Measurements from ENCODE around the gene CFAP74. TPM values are rescaled to one million over a fixed set of nuclear protein-coding genes. Genes with fewer than 3 reads are reported as not detected.

Gene CFAP74
- total RNA-seq, 2 donors from 2014 or later = not detected

- no peak for TF ChIP-seq CTCF (IDR thresholded peaks at IDR 0.05)
- no peaks in the 10 kb centered on the region for H3K27me3 ChIP-seq
- H3K4me1 ChIP-seq = peaks cover 0 to 31% of the 10 kb centered on the region in 2 donors
- no peaks in the 10 kb centered on the region for H3K36me3 ChIP-seq
- H3K27ac ChIP-seq = no peak overlapping the region
- no peak overlapping the region for H3K4me3 ChIP-seq
- no peak for DNase-seq (ENCODE audit: low spot score)
- no peaks in the 10 kb centered on the region for H3K9me3 ChIP-seq
Measured at GRCh38 chr1:1907098-1907736, 96.4 kb downstream of the CFAP74 start.

- Histone ChIP-seq H3K4me3 (no peak overlapping the region), H3K27ac (peak overlapping the region in 1 of 2 donors; percentile 49), H3K9me3 (no peaks in the 10 kb centered on the region), H3K27me3 (no peaks in the 10 kb centered on the region), H3K4me1 (peaks cover 0 to 31% of the 10 kb centered on the region in 2 donors), H3K36me3 (no peaks in the 10 kb centered on the region)
- TF ChIP-seq CTCF (IDR thresholded peaks at IDR 0.05) = peak; percentile 85 to 96
- peak; percentile 90 for DNase-seq (ENCODE audit: low spot score)
Measured at GRCh38 chr1:1906185-1907097, 97.1 kb downstream of the CFAP74 start.

GRCh38 chr1:1903224-1903623, 100.4 kb downstream of the CFAP74 start:
- no peak overlapping the region for H3K27ac ChIP-seq
- peaks cover 0 to 23% of the 10 kb centered on the region in 2 donors for H3K4me1 ChIP-seq
- TF ChIP-seq CTCF (IDR thresholded peaks at IDR 0.05) = no peak
- H3K4me3 ChIP-seq = no peak overlapping the region
- H3K9me3 ChIP-seq = no peaks in the 10 kb centered on the region
- DNase-seq (ENCODE audit: low spot score) = no peak
- no peaks in the 10 kb centered on the region for H3K36me3 ChIP-seq
- H3K27me3 ChIP-seq = no peaks in the 10 kb centered on the region

- Histone ChIP-seq H3K9me3 (no peaks in the 10 kb centered on the region), H3K4me1 (peaks cover 0 to 10% of the 10 kb centered on the region in 2 donors), H3K27ac (no peak overlapping the region), H3K27me3 (no peaks in the 10 kb centered on the region), H3K36me3 (no peaks in the 10 kb centered on the region), H3K4me3 (no peak overlapping the region)
- no peak for TF ChIP-seq CTCF (IDR thresholded peaks at IDR 0.05)
- DNase-seq (ENCODE audit: low spot score) = no peak
Measured at GRCh38 chr1:1901641-1902294, 101.8 kb downstream of the CFAP74 start.

- no peaks in the 10 kb centered on the region for H3K9me3 ChIP-seq
- no peaks in the 10 kb centered on the region for H3K36me3 ChIP-seq
- no peak for TF ChIP-seq CTCF (IDR thresholded peaks at IDR 0.05)
- no peak overlapping the region for H3K27ac ChIP-seq
- no peak for DNase-seq (ENCODE audit: low spot score)
- no peaks in the 10 kb centered on the region for H3K27me3 ChIP-seq
- peaks cover 0 to 5% of the 10 kb centered on the region in 2 donors for H3K4me1 ChIP-seq
- no peak overlapping the region for H3K4me3 ChIP-seq
Measured at GRCh38 chr1:1900883-1901640, 102.5 kb downstream of the CFAP74 start.

All from right atrium auricular region (tissue), 2 donors.